Liver (tissue), 9 donors: ENCODE data around the gene OR1S2. TPM values are rescaled to one million over a fixed set of nuclear protein-coding genes. Genes with fewer than 3 reads are reported as not detected.

Experiments used
- DNase-seq: peaks from one replicate; pipeline ENCODE4 v3.0.0-alpha.2; 2017; ENCODE audit warnings: low spot score
- H3K27ac ChIP-seq, 2 donors: one replicate each; pipeline ENCODE4 v1.7.0; 2013; ENCODE audit warnings: inconsistent platforms in 2 of 2, low read length in 2 of 2, control low read depth in 1 of 2, low read depth in 1 of 2, mild to moderate bottlenecking in 1 of 2
- H3K27me3 ChIP-seq, 4 donors: one replicate each; pipeline versions ENCODE4 v1.6.1 to v1.7.0; 2013; ENCODE audit warnings: low read length in 3 of 4, inconsistent platforms in 1 of 4, mild to moderate bottlenecking in 1 of 4, moderate library complexity in 1 of 4; ENCODE audit not compliant: control insufficient read depth in 4 of 4, insufficient read depth in 4 of 4
- H3K36me3 ChIP-seq, 4 donors: one replicate each; pipeline versions ENCODE4 v1.6.1 to v1.7.0; 2013; ENCODE audit warnings: low read length in 3 of 4, mild to moderate bottlenecking in 3 of 4, low read depth in 1 of 4, moderate library complexity in 1 of 4; ENCODE audit not compliant: control insufficient read depth in 4 of 4, insufficient read depth in 3 of 4
- H3K4me1 ChIP-seq, 4 donors: one replicate each; pipeline versions ENCODE4 v1.6.1 to v1.7.0; 2013; ENCODE audit warnings: low read length in 3 of 4, mild to moderate bottlenecking in 3 of 4, moderate library complexity in 1 of 4; ENCODE audit not compliant: control insufficient read depth in 4 of 4, insufficient read depth in 4 of 4
- H3K4me3 ChIP-seq, 3 donors: one replicate each; pipeline versions ENCODE4 v1.6.1 to v1.7.0; 2013; ENCODE audit warnings: low read length in 3 of 3, control low read depth in 1 of 3, low read depth in 1 of 3, mild to moderate bottlenecking in 1 of 3
- H3K9ac ChIP-seq, 2 donors: one replicate each; pipeline ENCODE4 v1.7.0; 2013; ENCODE audit warnings: low read length in 2 of 2, mild to moderate bottlenecking in 2 of 2, moderate library complexity in 2 of 2, control low read depth in 1 of 2, low read depth in 1 of 2
- H3K9me3 ChIP-seq, 4 donors: one replicate each; pipeline versions ENCODE4 v1.6.1 to v1.7.0; 2013; ENCODE audit warnings: low read length in 3 of 4; ENCODE audit not compliant: control insufficient read depth in 4 of 4
- ATF3 ChIP-seq: IDR thresholded peaks from 2 replicates; pipeline ENCODE4 v1.6.1; 2016; ENCODE audit warnings: antibody characterized with exemption
- CTCF ChIP-seq: fragments of 150-350 bp; IDR thresholded peaks from 2 replicates; pipeline ENCODE4 v1.5.1; 2017; ENCODE audit warnings: improper control_type of control experiment, low read depth, low read length; ENCODE audit not compliant: missing input control
- EGR1 ChIP-seq, 2 donors: IDR thresholded peaks; 2 replicates each; pipeline ENCODE4 v1.6.1; 2016 to 2018; ENCODE audit warnings: antibody characterized with exemption in 2 of 2, low read depth in 2 of 2
- FOXA1 ChIP-seq: IDR thresholded peaks from 2 replicates; pipeline ENCODE4 v1.6.1; 2016; ENCODE audit warnings: antibody characterized with exemption
- FOXA2 ChIP-seq: IDR thresholded peaks from 2 replicates; pipeline ENCODE4 v1.6.1; 2016; ENCODE audit warnings: antibody characterized with exemption
- GABPA ChIP-seq, 2 donors: IDR thresholded peaks in 1 of 2; conservative IDR thresholded peaks in 1 of 2; 2 replicates each; pipeline ENCODE4 v1.6.1; 2016; ENCODE audit warnings: antibody characterized with exemption in 2 of 2, mild to moderate bottlenecking in 1 of 2, moderate library complexity in 1 of 2
- HNF4A ChIP-seq, 2 donors: conservative IDR thresholded peaks; 2 replicates each; pipeline ENCODE4 v1.6.1; 2016; ENCODE audit warnings: antibody characterized with exemption in 2 of 2, mild to moderate bottlenecking in 2 of 2
- HNF4G ChIP-seq: IDR thresholded peaks from 2 replicates; pipeline ENCODE4 v1.6.1; 2016; ENCODE audit warnings: antibody characterized with exemption
- JUND ChIP-seq, 2 donors: IDR thresholded peaks; 2 replicates each; pipeline ENCODE4 v1.6.1; 2016; ENCODE audit warnings: antibody characterized with exemption in 2 of 2
- MAX ChIP-seq: IDR thresholded peaks from 2 replicates; pipeline ENCODE4 v1.6.1; 2016; ENCODE audit warnings: antibody characterized with exemption
- NR2F2 ChIP-seq: IDR thresholded peaks from 2 replicates; pipeline ENCODE4 v1.6.1; 2016; ENCODE audit warnings: antibody characterized with exemption
- RAD21 ChIP-seq, 2 donors: IDR thresholded peaks; 2 replicates each; pipeline ENCODE4 v1.6.1; 2016; ENCODE audit warnings: antibody characterized with exemption in 2 of 2, mild to moderate bottlenecking in 2 of 2
- REST ChIP-seq: IDR thresholded peaks from 2 replicates; pipeline ENCODE4 v1.6.1; 2016; ENCODE audit warnings: antibody characterized with exemption, mild to moderate bottlenecking
- RXRA ChIP-seq, 2 donors: IDR thresholded peaks; 2 replicates each; pipeline ENCODE4 v1.6.1; 2017 to 2018; ENCODE audit warnings: antibody characterized with exemption in 2 of 2, mild to moderate bottlenecking in 1 of 2
- SP1 ChIP-seq: IDR thresholded peaks from 2 replicates; pipeline ENCODE4 v1.6.1; 2018; ENCODE audit warnings: antibody characterized with exemption, mild to moderate bottlenecking
- TAF1 ChIP-seq: conservative IDR thresholded peaks from 2 replicates; pipeline ENCODE4 v1.6.1; 2016; ENCODE audit warnings: antibody characterized with exemption, mild to moderate bottlenecking
- YY1 ChIP-seq: IDR thresholded peaks from 2 replicates; pipeline ENCODE4 v1.6.1; 2016; ENCODE audit warnings: antibody characterized with exemption, mild to moderate bottlenecking
- WGBS: extraction: QIAGEN DNeasy Blood & Tissue Kit; methylation state at CpG from one replicate; pipeline ENCODE4 v1.1.7; 2013; 5-methylcytosine and 5-hydroxymethylcytosine counted together
- polyA plus RNA-seq, 2 donors: library from polyadenylated mRNA; stranded (reverse) in 1 of 2; unstranded in 1 of 2; fragments of 200-250 nt in 1 of 2; fragments of >200 nt in 1 of 2; fragmentation: Nextera tagmentation in 1 of 2; extraction: Ambion mirVana in 1 of 2; gene quantifications; one replicate each; pipeline versions ENCODE4 v1.2.1 to v1.2.3, GENCODE V29; 2013 to 2015
- total RNA-seq, 2 donors: library from RNA; depleted of rRNA; stranded (reverse); fragments of >200 nt; gene quantifications; one replicate each; pipeline ENCODE4 v1.2.3, GENCODE V29; 2014
- TF ChIP-seq, protein P1 (sequence below): IDR thresholded peaks from 2 replicates; pipeline ENCODE4 v1.6.1; 2016; ENCODE audit warnings: antibody characterized with exemption
- donor health status: healthy.
- donor health status: healthy.
- donor health status: healthy.
- donor health status: healthy.
- donor health status: healthy.

OR1S2 gene
- total and polyA plus RNA-seq, 4 donors: not detected

DNA sequence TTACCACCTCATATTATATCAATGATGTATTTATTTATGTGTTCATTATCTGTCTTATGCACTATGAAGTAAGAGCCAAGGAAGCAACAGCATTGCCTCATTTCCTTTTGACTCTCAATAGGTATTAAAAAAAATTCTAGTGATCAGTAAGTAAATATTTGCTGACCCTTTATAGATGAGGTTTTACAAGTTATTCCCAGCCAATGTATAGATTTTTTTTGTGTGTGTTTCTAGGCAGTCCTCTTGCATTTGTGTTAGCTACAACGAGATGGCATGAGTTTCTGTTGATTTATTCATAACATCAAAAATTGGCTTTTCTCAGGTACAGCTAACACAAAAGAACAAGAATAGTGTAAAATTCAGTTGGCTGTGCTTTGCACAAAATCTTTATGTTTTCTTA lies 4.7 kb downstream of the OR1S2 start:
- Histone ChIP-seq H3K27ac (no peak overlapping the region), H3K9ac (no peak overlapping the region), H3K9me3 (peaks cover 0 to 9% (median 0%) of the 10 kb centered on the region in 4 donors), H3K36me3 (no peaks in the 10 kb centered on the region), H3K27me3 (no peaks in the 10 kb centered on the region), H3K4me1 (no peaks in the 10 kb centered on the region), H3K4me3 (no peak overlapping the region)
- TF ChIP-seq SP1 (no peak), ATF3 (no peak), RAD21 (IDR thresholded peaks at IDR 0.05) (no peak), JUND (IDR thresholded peaks at IDR 0.05) (no peak), TAF1 (no peak), RXRA (IDR thresholded peaks at IDR 0.05) (no peak), HNF4G (no peak), HNF4A (conservative IDR thresholded peaks at IDR 0.05) (no peak), CTCF (no peak), FOXA1 (no peak), REST (no peak), FOXA2 (no peak), YY1 (no peak), GABPA (IDR thresholded peaks at IDR 0.05 in 1 of 2, conservative IDR thresholded peaks at IDR 0.05 in 1 of 2) (no peak), EGR1 (IDR thresholded peaks at IDR 0.05; ENCODE audit: low read depth in 2 of 2) (no peak), MAX (no peak), NR2F2 (no peak)
- TF ChIP-seq, protein P1, sequence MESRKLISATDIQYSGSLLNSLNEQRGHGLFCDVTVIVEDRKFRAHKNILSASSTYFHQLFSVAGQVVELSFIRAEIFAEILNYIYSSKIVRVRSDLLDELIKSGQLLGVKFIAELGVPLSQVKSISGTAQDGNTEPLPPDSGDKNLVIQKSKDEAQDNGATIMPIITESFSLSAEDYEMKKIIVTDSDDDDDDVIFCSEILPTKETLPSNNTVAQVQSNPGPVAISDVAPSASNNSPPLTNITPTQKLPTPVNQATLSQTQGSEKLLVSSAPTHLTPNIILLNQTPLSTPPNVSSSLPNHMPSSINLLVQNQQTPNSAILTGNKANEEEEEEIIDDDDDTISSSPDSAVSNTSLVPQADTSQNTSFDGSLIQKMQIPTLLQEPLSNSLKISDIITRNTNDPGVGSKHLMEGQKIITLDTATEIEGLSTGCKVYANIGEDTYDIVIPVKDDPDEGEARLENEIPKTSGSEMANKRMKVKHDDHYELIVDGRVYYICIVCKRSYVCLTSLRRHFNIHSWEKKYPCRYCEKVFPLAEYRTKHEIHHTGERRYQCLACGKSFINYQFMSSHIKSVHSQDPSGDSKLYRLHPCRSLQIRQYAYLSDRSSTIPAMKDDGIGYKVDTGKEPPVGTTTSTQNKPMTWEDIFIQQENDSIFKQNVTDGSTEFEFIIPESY: no peak
- no peak for DNase-seq
- WGBS: 34% methylated on average over 1 of the region's 1 CpG
